ENCODE measurements around the gene CAMK2A. TPM values are rescaled to one million over a fixed set of nuclear protein-coding genes. Genes with fewer than 3 reads are reported as not detected.

CAMK2A gene
- total and polyA plus RNA-seq, 2 experiments from 2014 or later, result 0.43 TPM; not detected in 1

DNA sequence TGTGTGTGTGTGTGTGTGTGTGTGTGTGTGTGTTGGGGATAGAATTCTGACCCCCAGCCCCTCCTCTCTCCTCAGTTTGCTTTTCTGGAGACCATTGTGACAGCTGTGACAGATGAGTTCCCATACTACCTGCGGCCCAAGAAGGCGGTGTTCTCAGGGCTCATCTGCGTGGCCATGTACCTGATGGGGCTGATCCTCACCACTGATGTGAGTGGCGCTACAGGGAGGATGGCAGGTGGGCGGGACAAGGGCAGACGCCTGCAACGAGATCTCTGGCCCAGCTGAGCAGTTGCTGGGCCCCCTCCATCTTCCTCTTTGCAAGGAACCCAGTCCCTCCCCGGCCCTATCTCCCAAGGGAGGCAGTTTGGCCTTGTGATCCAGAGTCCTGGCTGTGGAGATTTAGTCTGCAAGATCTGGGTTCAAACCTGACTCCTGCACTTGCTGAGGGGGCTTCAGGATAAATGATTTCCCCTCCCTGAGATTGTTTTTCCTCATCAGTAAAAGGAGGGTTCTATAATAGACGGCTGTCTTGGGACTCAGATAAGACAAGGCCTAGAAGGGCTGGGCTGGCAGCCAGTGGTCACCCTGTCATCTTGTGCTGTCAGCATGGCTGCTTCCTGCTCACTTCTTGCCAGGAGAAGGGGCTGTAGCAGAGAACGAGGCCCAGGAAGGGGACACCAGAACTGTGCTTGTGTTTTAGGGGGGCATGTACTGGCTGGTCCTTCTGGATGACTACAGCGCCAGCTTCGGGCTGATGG is 85.6 kb downstream of the CAMK2A start:
- no peak overlapping the region for H2AFZ ChIP-seq
- in situ Hi-C loops (cut with MboI), result loop anchor here (25.0 kb wide), 1 partner anchor 367 kb away; no protein-coding TSS in a partner anchor

DNA sequence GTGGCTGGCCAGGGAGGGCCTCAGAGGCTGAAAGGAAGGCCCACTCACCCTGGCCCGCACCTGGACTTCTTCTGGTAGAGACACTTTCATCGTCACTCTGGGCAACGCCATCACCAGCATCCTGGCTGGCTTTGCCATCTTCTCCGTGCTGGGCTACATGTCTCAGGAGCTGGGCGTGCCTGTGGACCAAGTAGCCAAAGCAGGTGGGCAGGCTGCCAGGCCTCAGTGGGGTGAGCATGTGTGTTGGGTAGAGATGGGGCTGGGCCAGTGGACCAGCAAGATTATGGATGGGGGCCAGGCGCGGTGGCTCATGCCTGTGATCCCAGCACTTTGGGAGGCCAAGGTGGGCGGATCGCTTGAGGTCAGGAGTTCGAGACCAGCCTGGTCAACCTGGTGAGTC is 87.1 kb downstream of the CAMK2A start:
- Histone ChIP-seq H3K9me3 (ENCODE audit: low read depth) (no peaks in the 10 kb centered on the region), H3K27me3 (replicated peaks; ENCODE audit: insufficient read depth) (no peaks in the 10 kb centered on the region), H3K9ac (no peak overlapping the region), H3F3A (ENCODE audit: insufficient read depth) (no peaks in the 10 kb centered on the region), H3K4me3 (no peak overlapping the region), H4K20me1 (ENCODE audit: insufficient read depth) (no peaks in the 10 kb centered on the region), H3K9me2 (ENCODE audit: insufficient read depth) (no peaks in the 10 kb centered on the region), H2AFZ (no peak overlapping the region), H3K4me2 (ENCODE audit: unreplicated experiment) (no peak overlapping the region), H3K79me2 (ENCODE audit: insufficient read depth) (no peaks in the 10 kb centered on the region), H3K27ac (no peak overlapping the region), H3K36me3 (ENCODE audit: low read depth) (no peaks in the 10 kb centered on the region), H3K4me1 (ENCODE audit: insufficient read depth) (no peaks in the 10 kb centered on the region)
- no peak for TF ChIP-seq EZH2 (IDR thresholded peaks at IDR 0.05; ENCODE audit: insufficient read depth, poor library complexity, severe bottlenecking)
- no peak for TF ChIP-seq EZH2phosphoT487 (IDR thresholded peaks at IDR 0.05; ENCODE audit: insufficient read depth, low read depth)
- no peak for DNase-seq
- 93% methylated on average over 10 of the region's 10 CpGs for WGBS, 2 experiments (ENCODE audit: low coverage in 1 of 2, low lambda C conversion rate in 2 of 2, missing lambda C conversion rate in 2 of 2)
- in situ Hi-C loops (cut with MboI), result loop anchor here (25.0 kb wide), 1 partner anchor 365 kb away; no protein-coding TSS in a partner anchor

More for the DNA sequence above, 85.6 kb downstream of the CAMK2A start:
- Histone ChIP-seq H3K36me3 (ENCODE audit: low read depth) (no peaks in the 10 kb centered on the region), H3K9me2 (ENCODE audit: insufficient read depth) (no peaks in the 10 kb centered on the region), H3K9ac (no peak overlapping the region), H3F3A (ENCODE audit: insufficient read depth) (no peaks in the 10 kb centered on the region), H3K4me2 (ENCODE audit: unreplicated experiment) (no peak overlapping the region), H3K79me2 (ENCODE audit: insufficient read depth) (no peaks in the 10 kb centered on the region), H3K27ac (no peak overlapping the region), H4K20me1 (ENCODE audit: insufficient read depth) (no peaks in the 10 kb centered on the region), H3K4me1 (ENCODE audit: insufficient read depth) (peaks cover 6% of the 10 kb centered on the region), H3K9me3 (ENCODE audit: low read depth) (no peaks in the 10 kb centered on the region), H3K27me3 (replicated peaks; ENCODE audit: insufficient read depth) (no peaks in the 10 kb centered on the region), H3K4me3 (no peak overlapping the region)
- TF ChIP-seq EZH2 (IDR thresholded peaks at IDR 0.05; ENCODE audit: insufficient read depth, poor library complexity, severe bottlenecking) (no peak), EZH2phosphoT487 (IDR thresholded peaks at IDR 0.05; ENCODE audit: insufficient read depth, low read depth) (no peak)
- no peak for DNase-seq
- WGBS, 2 experiments (ENCODE audit: low coverage in 1 of 2, low lambda C conversion rate in 2 of 2, missing lambda C conversion rate in 2 of 2), result 87 to 88% methylated on average over 12 of the region's 12 CpGs

DNA sequence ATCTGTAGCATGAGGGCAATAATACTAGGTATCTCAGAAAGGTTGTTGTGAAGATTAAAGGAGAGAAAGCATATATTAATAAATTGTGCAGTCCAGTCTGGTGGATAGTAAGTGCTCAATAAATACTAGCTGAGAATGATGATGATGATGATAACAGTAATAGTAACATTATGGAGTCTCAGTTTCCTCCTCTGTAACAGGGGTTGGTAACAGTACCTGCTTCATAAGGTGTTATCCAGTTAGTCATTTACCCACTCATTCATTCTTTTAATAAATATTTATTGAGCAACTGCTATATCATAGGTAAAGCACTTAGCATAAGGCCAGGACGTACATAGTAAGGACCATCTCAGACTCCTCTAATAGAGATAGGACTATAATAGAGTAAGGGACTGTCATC is 92.1 kb downstream of the CAMK2A start:
- H3K27me3 ChIP-seq (replicated peaks; ENCODE audit: insufficient read depth), result no peaks in the 10 kb centered on the region
- H3K27ac ChIP-seq, result no peak overlapping the region
- TF ChIP-seq EZH2phosphoT487 (IDR thresholded peaks at IDR 0.05; ENCODE audit: insufficient read depth, low read depth), result no peak
- no peak for TF ChIP-seq EZH2 (IDR thresholded peaks at IDR 0.05; ENCODE audit: insufficient read depth, poor library complexity, severe bottlenecking)
- no peak overlapping the region for H3K4me3 ChIP-seq
- H3K4me2 ChIP-seq (ENCODE audit: unreplicated experiment), result no peak overlapping the region
- DNase-seq, result no peak
- no peak overlapping the region for H3K9ac ChIP-seq
- H3K4me1 ChIP-seq (ENCODE audit: insufficient read depth), result no peaks in the 10 kb centered on the region
- WGBS, 2 experiments (ENCODE audit: low coverage in 1 of 2, low lambda C conversion rate in 2 of 2, missing lambda C conversion rate in 2 of 2), result 65 to 85% methylated on average over 1 of the region's 1 CpG
- in situ Hi-C loops (cut with MboI), result no loop called here
- no peaks in the 10 kb centered on the region for H3F3A ChIP-seq (ENCODE audit: insufficient read depth)
- H3K79me2 ChIP-seq (ENCODE audit: insufficient read depth), result no peaks in the 10 kb centered on the region
- no peak overlapping the region for H2AFZ ChIP-seq
- H4K20me1 ChIP-seq (ENCODE audit: insufficient read depth), result no peaks in the 10 kb centered on the region
- no peaks in the 10 kb centered on the region for H3K9me2 ChIP-seq (ENCODE audit: insufficient read depth)
- H3K36me3 ChIP-seq (ENCODE audit: low read depth), result no peaks in the 10 kb centered on the region
- H3K9me3 ChIP-seq (ENCODE audit: low read depth), result no peaks in the 10 kb centered on the region

DNA sequence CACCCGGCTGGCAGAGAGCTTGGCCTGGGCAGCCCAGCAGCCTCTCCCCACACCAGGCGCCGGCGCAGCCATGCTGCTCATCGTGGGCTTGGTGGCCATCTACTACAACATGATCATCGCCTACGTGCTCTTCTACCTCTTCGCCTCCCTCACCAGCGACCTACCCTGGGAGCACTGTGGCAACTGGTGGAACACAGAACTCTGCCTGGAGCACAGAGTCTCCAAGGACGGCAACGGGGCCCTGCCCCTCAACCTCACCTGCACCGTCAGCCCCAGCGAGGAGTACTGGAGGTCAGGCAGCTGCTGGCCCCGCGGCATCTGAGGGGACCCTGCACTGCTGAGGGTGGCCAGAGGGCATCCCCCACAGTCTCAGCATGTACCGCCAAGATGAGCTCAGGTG is 92.6 kb downstream of the CAMK2A start:
- H3K4me1 ChIP-seq (ENCODE audit: insufficient read depth), result no peaks in the 10 kb centered on the region
- H3K4me2 ChIP-seq (ENCODE audit: unreplicated experiment), result no peak overlapping the region
- no peak overlapping the region for H3K4me3 ChIP-seq
- H3K27ac ChIP-seq, result no peak overlapping the region
- no peaks in the 10 kb centered on the region for H3K9me2 ChIP-seq (ENCODE audit: insufficient read depth)
- in situ Hi-C loops (cut with MboI), result no loop called here
- H3K27me3 ChIP-seq (replicated peaks; ENCODE audit: insufficient read depth), result peaks cover 2% of the 10 kb centered on the region
- no peaks in the 10 kb centered on the region for H3K9me3 ChIP-seq (ENCODE audit: low read depth)
- no peak overlapping the region for H2AFZ ChIP-seq
- no peaks in the 10 kb centered on the region for H3K79me2 ChIP-seq (ENCODE audit: insufficient read depth)
- H3K9ac ChIP-seq, result no peak overlapping the region
- TF ChIP-seq EZH2phosphoT487 (IDR thresholded peaks at IDR 0.05; ENCODE audit: insufficient read depth, low read depth) (no peak), EZH2 (IDR thresholded peaks at IDR 0.05; ENCODE audit: insufficient read depth, poor library complexity, severe bottlenecking) (no peak)
- no peak for DNase-seq
- no peaks in the 10 kb centered on the region for H4K20me1 ChIP-seq (ENCODE audit: insufficient read depth)
- 73 to 75% methylated on average over 14 to 15 of the region's 16 CpGs for WGBS, 2 experiments (ENCODE audit: low coverage in 1 of 2, low lambda C conversion rate in 2 of 2, missing lambda C conversion rate in 2 of 2)
- H3K36me3 ChIP-seq (ENCODE audit: low read depth), result no peaks in the 10 kb centered on the region
- H3F3A ChIP-seq (ENCODE audit: insufficient read depth), result no peaks in the 10 kb centered on the region
